Gastroesophageal sphincter (tissue), 4 donors: ENCODE results near the gene TRIM22. TPM values are rescaled to one million over a fixed set of nuclear protein-coding genes. Genes with fewer than 3 reads are reported as not detected.
"Not testable (repeated sequence)": the region's sequence is repeated elsewhere in the genome, so short reads cannot be mapped to it uniquely, and the experiment has no call there.

Source experiments
- ATAC-seq: fragments of 150-250 bp; one replicate; pipeline ENCODE4 v1.9.1; 2016; ENCODE audit warnings: mild to moderate bottlenecking, moderate library complexity
- H3K27ac ChIP-seq, 4 donors: fragments of 200-600 bp; sonication (generic) in 3 of 4; 1 replicate in 3 of 4; 2 replicates in 1 of 4; pipeline ENCODE4 v1.5.1; 2016 to 2019
- H3K27me3 ChIP-seq: fragments of 200-600 bp; sonication (generic); one replicate; pipeline ENCODE4 v1.5.1; 2019
- H3K36me3 ChIP-seq, 2 donors: fragments of 200-600 bp; sonication (generic); one replicate each; pipeline ENCODE4 v1.5.1; 2019; ENCODE audit warnings: control low read depth in 1 of 2
- H3K4me1 ChIP-seq, 3 donors: fragments of 200-600 bp; sonication (generic); 1 replicate in 2 of 3; 2 replicates in 1 of 3; pipeline ENCODE4 v1.5.1; 2016 to 2019; ENCODE audit warnings: control low read depth in 2 of 3
- H3K4me3 ChIP-seq, 2 donors: fragments of 200-600 bp; sonication (generic); one replicate each; pipeline ENCODE4 v1.5.1; 2019; ENCODE audit warnings: mild to moderate bottlenecking in 1 of 2, moderate library complexity in 1 of 2
- H3K9me3 ChIP-seq, 3 donors: fragments of 200-600 bp; sonication (generic); one replicate each; pipeline ENCODE4 v1.5.1; 2017 to 2019; ENCODE audit warnings: control low read depth in 2 of 3
- EP300 ChIP-seq: sonication (generic); formaldehyde crosslinking; IDR thresholded peaks from one replicate; pipeline ENCODE4 v1.6.1; 2017; ENCODE audit warnings: antibody characterized with exemption, mild to moderate bottlenecking
- POLR2A ChIP-seq, 2 donors: fragments of 450-650 bp; IDR thresholded peaks; one replicate each; pipeline ENCODE4 v1.6.1; 2017; ENCODE audit warnings: antibody characterized with exemption in 2 of 2, mild to moderate bottlenecking in 2 of 2, moderate library complexity in 1 of 2
- POLR2AphosphoS5 ChIP-seq: sonication (generic); formaldehyde crosslinking; IDR thresholded peaks from one replicate; pipeline ENCODE4 v1.6.1; 2017; ENCODE audit warnings: antibody characterized with exemption
- WGBS, 2 donors: methylation state at CpG; one replicate each; pipeline ENCODE4 v1.1.5; 2018; ENCODE audit warnings: low coverage in 1 of 2; 5-methylcytosine and 5-hydroxymethylcytosine counted together
- total RNA-seq, 4 donors: library from RNA; depleted of rRNA; stranded (reverse); fragments of >200 nt; gene quantifications; one replicate each; pipeline ENCODE4 v1.1.0, GENCODE V29; 2016
- TF ChIP-seq, protein P1 (sequence below), 4 experiments: fragments of 200-600 bp in 2 of 4; fragments of 450-650 bp in 2 of 4; sonication (generic) in 1 of 4; IDR thresholded peaks; one replicate each; pipeline ENCODE4 v1.5.1; 2017 to 2019; ENCODE audit warnings: antibody characterized with exemption in 4 of 4, mild to moderate bottlenecking in 2 of 4, moderate library complexity in 2 of 4

Gene TRIM22, protein sequence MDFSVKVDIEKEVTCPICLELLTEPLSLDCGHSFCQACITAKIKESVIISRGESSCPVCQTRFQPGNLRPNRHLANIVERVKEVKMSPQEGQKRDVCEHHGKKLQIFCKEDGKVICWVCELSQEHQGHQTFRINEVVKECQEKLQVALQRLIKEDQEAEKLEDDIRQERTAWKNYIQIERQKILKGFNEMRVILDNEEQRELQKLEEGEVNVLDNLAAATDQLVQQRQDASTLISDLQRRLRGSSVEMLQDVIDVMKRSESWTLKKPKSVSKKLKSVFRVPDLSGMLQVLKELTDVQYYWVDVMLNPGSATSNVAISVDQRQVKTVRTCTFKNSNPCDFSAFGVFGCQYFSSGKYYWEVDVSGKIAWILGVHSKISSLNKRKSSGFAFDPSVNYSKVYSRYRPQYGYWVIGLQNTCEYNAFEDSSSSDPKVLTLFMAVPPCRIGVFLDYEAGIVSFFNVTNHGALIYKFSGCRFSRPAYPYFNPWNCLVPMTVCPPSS
- 10 to 100 TPM; 31.6 to 50.4 (median 32.1) TPM for total RNA-seq

GRCh38 chr11:5689551-5689983, at the start of gene TRIM22:
Gene TRIM22, plus strand, starts transcription at chr11:5689790. Its CDS starts 6,443 bp downstream, at chr11:5696233.
- no peaks in the 10 kb centered on the region for H3K27me3 ChIP-seq
- H3K4me3 ChIP-seq = peak within 1 kb of the TSS; percentile 51 to 67
- H3K9me3 ChIP-seq = no peaks in the 10 kb centered on the region
- TF ChIP-seq, protein P1, sequence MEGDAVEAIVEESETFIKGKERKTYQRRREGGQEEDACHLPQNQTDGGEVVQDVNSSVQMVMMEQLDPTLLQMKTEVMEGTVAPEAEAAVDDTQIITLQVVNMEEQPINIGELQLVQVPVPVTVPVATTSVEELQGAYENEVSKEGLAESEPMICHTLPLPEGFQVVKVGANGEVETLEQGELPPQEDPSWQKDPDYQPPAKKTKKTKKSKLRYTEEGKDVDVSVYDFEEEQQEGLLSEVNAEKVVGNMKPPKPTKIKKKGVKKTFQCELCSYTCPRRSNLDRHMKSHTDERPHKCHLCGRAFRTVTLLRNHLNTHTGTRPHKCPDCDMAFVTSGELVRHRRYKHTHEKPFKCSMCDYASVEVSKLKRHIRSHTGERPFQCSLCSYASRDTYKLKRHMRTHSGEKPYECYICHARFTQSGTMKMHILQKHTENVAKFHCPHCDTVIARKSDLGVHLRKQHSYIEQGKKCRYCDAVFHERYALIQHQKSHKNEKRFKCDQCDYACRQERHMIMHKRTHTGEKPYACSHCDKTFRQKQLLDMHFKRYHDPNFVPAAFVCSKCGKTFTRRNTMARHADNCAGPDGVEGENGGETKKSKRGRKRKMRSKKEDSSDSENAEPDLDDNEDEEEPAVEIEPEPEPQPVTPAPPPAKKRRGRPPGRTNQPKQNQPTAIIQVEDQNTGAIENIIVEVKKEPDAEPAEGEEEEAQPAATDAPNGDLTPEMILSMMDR (IDR thresholded peaks at IDR 0.05) = no peak
- TF ChIP-seq POLR2AphosphoS5 (peak; percentile 55), POLR2A (IDR thresholded peaks at IDR 0.05) (no peak)
- peak; percentile 62 for ATAC-seq
- H3K27ac ChIP-seq = peak within 1 kb of the TSS; percentile 75 to 97 (median 84)
- peaks cover 3 to 53% (median 4%) of the 10 kb centered on the region in 3 donors for H3K4me1 ChIP-seq
- WGBS, 2 donors = 0 to 6% methylated on average over 2 of the region's 2 CpGs
- H3K36me3 ChIP-seq = no peaks in the 10 kb centered on the region

- no peak for TF ChIP-seq EP300
- no peak for TF ChIP-seq POLR2AphosphoS5
- no peak for TF ChIP-seq POLR2A (IDR thresholded peaks at IDR 0.05)
- TF ChIP-seq, protein P1 (IDR thresholded peaks at IDR 0.05) = no peak
- H3K27ac ChIP-seq = no peak overlapping the region
- peaks cover 0 to 71% of the 10 kb centered on the region in 2 donors for H3K36me3 ChIP-seq
- no peak overlapping the region for H3K4me3 ChIP-seq
- 94 to 100% methylated on average over 1 of the region's 1 CpG for WGBS, 2 donors
- no peak for ATAC-seq
- no peaks in the 10 kb centered on the region for H3K4me1 ChIP-seq
- H3K27me3 ChIP-seq = no peaks in the 10 kb centered on the region
- H3K9me3 ChIP-seq = no peaks in the 10 kb centered on the region
These were observed 49.6 kb upstream of the TRIM22 start for GRCh38 chr11:5639953-5640352.

- ATAC-seq = no peak
- no peak overlapping the region for H3K4me3 ChIP-seq
- H3K9me3 ChIP-seq = no peaks in the 10 kb centered on the region
- no peak overlapping the region for H3K27ac ChIP-seq
- TF ChIP-seq POLR2A (IDR thresholded peaks at IDR 0.05) (no peak), POLR2AphosphoS5 (no peak), EP300 (no peak)
- TF ChIP-seq, protein P1 (IDR thresholded peaks at IDR 0.05) = no peak
- no peaks in the 10 kb centered on the region for H3K27me3 ChIP-seq
- peaks cover 0 to 43% of the 10 kb centered on the region in 2 donors for H3K36me3 ChIP-seq
- H3K4me1 ChIP-seq = no peaks in the 10 kb centered on the region
These were observed 46.0 kb upstream of the TRIM22 start for GRCh38 chr11:5643585-5643984.

- Histone ChIP-seq H3K4me3 (no peak overlapping the region), H3K27ac (no peak overlapping the region), H3K9me3 (no peaks in the 10 kb centered on the region), H3K4me1 (no peaks in the 10 kb centered on the region), H3K36me3 (peaks cover 0 to 40% of the 10 kb centered on the region in 2 donors), H3K27me3 (no peaks in the 10 kb centered on the region)
- no peak for ATAC-seq
- 77 to 81% methylated on average over 3 of the region's 3 CpGs for WGBS, 2 donors
- no peak for TF ChIP-seq POLR2A (IDR thresholded peaks at IDR 0.05)
These were observed 43.5 kb upstream of the TRIM22 start for GRCh38 chr11:5646139-5646538.

GRCh38 chr11:5655474-5655873, 34.1 kb upstream of the TRIM22 start:
- TF ChIP-seq EP300 (no peak), POLR2AphosphoS5 (no peak), POLR2A (IDR thresholded peaks at IDR 0.05) (no peak)
- TF ChIP-seq, protein P1 (IDR thresholded peaks at IDR 0.05) = no peak
- WGBS, 2 donors = 92 to 93% methylated on average over 4 of the region's 4 CpGs

GRCh38 chr11:5656956-5657355, 32.6 kb upstream of the TRIM22 start:
- not testable (repeated sequence) for H3K4me3 ChIP-seq, H3K9me3 ChIP-seq, H3K27ac ChIP-seq, H3K27me3 ChIP-seq, ATAC-seq, H3K36me3 ChIP-seq, H3K4me1 ChIP-seq
- 95 to 100% methylated on average over 2 of the region's 2 CpGs for WGBS, 2 donors

More at GRCh38 chr11:5655474-5655873, 34.1 kb upstream of the TRIM22 start:
- Histone ChIP-seq H3K4me3 (no peak overlapping the region), H3K36me3 (no peaks in the 10 kb centered on the region), H3K27ac (no peak overlapping the region), H3K4me1 (no peaks in the 10 kb centered on the region), H3K27me3 (no peaks in the 10 kb centered on the region), H3K9me3 (no peaks in the 10 kb centered on the region)
- ATAC-seq = no peak
